ENCODE measurements around the gene EEF1AKMT3.
A peak's percentile ranks its signal among the peaks of the same experiment; 100 is the strongest.

The EEF1AKMT3 gene

DNA sequence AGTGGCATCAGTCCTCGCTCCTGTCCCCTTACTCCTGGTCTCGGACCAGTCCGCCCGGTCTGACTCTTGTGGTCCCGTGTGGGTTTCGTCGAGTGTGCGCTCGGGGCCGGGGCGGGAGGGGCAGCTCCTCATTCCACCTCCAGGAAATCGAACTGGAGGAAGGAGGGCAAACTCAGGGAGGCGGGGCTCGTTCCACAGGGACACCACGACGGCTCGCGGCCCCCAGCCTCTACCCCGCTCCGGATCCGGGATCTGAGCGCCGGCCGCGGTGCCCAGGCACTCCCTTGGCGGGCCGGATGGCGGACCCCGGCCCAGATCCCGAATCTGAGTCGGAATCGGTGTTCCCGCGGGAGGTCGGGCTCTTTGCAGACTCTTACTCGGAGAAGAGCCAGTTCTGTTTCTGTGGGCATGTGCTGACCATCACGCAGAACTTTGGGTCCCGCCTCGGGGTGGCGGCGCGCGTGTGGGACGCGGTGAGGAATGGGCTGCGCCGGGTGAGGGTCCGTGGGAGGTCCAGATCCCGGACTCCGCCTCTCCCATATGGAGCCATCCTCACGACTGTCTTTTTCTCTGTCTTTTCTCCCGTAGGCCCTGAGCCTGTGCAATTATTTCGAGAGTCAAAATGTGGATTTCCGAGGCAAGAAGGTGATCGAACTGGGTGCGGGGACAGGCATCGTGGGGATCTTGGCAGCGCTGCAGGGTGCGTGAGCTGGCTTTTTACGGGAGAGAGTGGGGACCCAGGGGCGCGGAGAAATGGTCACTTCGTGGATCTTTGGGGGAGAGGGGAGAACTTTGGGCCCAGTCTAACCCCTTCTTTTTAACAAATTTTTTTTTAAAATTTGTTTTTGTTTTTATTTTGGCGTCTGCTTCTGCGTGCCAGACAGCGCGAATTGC, at the start of gene EEF1AKMT3:
Gene EEF1AKMT3, plus strand, starts transcription at position 186 of the 894 bp plus-strand sequence. Its CDS starts 111 bp downstream, at position 297.
- DNase-seq: peak; percentile 71

DNA sequence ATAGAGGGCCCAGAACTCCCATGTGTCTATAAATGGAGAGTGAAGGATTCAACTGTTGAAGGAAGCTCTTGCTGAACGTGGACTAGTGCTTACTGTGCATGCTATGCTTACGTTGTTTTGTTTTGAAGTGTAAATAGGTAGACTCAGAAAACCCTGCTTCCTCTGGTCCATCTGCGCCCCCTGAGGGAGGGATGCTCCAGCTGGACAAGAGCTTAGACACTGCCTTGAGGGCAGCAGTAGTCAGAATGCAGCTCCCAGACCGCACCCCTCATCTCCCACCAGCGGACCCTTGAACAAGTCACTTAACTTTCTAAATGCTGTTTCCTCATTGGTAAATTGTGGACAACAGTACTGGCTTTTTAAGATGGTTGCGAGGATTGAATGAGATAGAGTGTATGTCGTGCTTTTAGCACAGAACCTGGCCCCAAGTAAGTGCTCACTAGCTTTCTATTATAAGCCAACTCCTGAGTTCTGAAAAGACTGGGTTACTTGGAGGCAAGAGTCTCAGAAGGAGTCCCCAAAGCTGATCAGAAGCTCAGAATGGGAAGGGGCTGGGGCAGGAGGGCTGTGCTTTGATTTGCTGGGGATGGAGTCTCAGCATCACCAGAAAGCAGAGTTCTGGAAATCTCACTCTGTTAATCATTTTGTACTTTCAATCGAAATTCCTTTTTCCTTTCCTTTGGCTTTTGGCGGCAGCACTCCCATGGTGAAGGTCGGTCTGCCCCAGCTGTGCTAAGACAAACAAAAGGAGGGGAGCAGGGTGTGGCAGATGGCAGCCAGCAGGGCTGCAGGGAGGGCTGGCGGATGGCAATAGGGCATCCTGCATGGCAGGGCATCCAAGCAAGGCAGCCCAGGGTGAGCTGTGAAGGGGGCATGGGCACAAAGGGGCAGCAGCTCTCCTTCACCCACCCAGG, 49.4 kb upstream of the EEF1AKMT3 start:
- no peak for DNase-seq

DNA sequence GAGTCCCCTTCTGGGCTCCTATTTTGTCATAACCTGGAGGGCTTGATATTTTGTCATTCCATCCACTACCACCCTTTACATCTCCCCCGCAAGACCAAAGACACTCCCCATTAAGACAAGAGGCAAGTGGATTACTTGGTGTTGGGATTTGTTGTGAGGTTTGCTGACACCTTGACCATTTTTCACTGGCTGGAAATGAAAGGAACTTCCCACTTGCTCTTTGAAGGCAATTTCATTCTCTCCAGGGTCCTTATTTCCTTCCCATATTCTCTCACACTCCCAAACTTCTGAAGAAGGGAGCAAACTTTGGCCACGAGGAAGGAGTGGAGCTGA, 48.8 kb upstream of the EEF1AKMT3 start:
- DNase-seq: no peak

DNA sequence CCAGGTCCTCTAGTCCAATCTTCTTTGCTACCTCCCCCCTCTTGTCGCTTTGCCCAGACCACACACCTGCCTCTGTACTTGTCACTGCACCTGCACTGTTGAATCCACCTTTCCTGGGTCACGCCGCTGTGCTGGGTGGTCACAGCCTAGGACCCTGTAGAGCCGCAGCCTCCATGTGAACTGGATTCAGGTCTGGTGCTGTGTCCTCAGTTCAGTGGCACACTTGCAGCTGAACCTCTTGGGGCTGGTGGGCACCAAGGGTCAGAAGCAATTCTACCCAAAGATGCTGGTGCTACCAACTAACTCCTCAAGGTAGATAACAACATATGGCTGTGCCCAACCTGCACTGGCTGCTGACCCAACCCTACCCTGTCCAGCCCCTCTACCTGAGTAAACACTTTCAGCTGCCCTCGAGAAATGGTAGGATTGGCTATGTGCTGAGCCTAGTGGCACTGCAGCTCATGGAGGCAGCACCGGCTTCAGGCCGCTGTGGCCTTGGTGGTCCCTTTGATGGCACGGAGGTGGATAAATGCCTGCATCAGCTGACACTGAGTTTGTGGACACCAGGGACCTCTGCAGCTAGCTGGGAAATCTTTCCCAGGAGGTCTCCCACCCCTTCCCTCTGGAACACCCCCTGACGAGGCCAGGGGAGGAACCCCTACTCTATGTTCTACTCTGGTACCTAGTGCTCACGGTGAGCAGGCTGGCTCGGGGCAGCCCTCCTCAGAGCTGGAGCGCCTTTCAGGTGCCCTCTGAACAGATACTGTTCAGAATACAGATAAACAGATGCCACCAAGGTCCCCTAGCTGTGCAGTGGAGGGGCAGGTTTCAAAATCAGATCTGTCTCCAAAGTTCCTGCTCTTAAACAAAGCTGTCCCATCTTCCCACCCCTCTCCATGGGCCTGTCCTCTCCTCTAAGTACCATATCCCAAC, 48.1 kb upstream of the EEF1AKMT3 start:
- no peak for DNase-seq

DNA sequence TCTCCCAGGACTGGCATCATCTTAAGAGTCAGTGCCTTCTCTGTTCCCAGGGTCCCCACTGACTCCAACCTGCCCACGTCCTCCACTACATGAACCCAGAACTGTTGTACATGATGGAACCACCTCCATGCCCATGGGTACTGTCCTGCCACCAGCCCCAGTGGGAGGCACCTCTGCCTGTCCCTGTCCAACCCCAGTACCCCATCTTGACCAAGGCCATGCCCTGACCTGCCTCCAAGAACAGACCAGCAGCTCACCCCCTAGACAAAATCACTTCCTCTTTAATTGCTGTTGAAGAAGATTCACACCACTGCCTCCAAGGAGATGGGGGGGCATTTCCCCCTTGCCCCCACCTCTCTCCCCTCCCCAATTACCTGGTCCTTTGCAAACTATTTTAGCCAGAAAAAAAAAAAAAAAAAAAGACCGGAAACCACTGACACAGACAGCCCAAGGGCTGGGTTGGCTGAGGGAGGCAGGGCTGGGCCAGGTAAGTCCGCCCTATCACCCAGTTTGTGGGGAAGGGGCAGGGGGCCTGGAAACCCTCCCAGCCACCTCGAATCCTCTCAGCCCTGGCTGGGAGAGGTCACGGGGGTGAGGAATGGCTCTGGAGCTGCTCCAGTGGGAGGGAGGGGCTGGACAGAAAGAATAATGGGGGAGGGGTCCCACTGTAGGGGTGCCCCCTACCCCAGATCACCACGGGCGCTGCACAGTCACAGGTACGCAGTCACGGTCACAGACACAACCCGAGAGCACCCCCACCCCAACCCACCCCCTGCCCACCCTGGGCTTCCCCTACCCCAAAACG, 47.3 kb upstream of the EEF1AKMT3 start:
- no peak for DNase-seq

DNA sequence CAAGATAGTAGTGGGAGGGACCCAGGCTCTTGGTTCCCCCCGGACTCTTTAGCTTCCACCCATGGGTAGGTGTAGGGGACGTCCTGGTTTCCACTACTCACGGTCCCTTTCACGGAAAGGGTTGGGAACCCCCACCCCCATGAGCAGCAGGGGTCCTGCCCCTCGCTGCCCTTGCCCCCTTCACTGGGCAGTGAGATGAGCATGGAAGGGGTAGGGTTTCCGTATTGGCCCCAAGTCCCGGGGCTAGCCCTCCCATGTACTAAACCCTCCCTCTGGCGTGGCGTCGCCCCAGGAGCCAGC, 46.6 kb upstream of the EEF1AKMT3 start:
- DNase-seq: no peak

DNA sequence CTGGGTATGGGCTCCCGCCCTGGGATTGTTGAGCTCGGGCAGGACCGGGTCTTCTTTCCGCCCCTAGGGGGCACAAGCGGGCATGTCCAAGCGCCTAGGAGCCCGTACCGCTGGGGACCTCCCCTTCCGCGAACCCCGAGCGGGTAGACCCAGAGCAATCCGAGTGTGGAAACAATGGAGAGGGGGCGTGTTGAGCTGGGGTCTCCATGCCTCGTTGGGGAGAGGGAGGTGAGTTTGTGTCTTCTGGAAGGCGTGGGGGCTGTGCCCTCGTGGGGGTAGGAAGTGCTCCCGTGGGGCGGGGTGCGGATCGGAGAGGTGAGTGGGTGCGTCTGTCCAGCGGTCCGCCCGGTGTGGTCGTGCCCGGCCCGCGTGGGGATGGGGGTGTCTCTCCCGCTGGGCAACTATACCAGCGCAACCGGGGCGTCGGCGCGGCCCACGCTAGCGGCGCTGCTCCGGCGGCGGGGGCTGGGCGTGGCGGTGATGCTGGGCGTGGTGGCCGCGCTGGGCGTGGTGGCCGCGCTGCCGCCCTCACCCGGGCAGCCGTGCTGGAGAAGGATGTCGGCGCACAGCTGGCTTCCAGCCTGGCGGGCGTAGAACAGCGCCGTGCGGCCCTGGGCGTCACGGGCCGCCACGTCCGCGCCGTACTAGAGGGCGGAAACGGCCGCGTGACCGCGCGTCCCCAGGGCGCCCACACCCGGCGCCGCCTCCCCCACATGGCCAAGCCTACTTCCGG, 46.1 kb upstream of the EEF1AKMT3 start:
- DNase-seq: peak; percentile 23

DNA sequence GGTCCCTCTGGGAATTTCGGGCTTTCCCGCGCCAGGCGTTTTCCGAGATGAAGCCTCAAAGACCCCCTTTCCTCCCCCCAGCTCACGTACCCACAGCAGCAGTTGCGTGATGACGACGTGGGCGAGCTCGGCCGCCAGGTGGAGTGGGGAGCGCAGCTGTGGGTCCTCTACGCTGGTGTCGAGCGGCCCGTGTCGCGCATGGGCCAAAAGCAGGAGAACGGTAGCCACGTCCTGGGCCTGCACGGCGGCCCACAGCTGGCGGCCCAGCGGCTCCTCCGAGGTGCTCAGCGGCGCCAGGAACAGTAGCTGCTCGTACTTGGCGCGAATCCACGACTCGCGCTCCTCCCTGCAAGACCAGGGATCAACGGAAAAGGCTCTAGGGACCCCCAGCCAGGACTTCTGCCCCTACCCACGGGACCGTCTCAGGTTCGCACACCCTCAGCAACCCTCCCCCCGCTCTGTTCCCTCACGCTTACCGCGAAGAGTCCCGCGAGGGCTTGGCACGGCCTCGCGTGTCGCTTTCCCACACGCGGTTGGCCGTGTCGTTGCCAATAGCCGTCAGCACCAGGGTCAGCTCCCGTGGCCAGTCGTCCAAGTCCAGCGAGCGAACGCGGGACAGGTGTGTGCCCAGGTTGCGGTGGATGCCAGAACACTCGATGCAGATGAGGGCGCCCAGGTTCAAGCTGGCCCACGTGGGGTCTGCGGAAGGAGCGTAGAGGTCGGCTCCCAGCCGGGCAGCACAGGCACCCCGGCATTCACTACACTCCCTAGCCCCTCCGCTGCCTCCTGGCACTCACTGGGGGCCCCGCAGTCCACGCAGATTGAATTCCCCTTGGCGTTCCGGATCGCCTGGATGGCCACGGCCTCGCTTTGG, 45.3 kb upstream of the EEF1AKMT3 start:
- DNase-seq: no peak

DNA sequence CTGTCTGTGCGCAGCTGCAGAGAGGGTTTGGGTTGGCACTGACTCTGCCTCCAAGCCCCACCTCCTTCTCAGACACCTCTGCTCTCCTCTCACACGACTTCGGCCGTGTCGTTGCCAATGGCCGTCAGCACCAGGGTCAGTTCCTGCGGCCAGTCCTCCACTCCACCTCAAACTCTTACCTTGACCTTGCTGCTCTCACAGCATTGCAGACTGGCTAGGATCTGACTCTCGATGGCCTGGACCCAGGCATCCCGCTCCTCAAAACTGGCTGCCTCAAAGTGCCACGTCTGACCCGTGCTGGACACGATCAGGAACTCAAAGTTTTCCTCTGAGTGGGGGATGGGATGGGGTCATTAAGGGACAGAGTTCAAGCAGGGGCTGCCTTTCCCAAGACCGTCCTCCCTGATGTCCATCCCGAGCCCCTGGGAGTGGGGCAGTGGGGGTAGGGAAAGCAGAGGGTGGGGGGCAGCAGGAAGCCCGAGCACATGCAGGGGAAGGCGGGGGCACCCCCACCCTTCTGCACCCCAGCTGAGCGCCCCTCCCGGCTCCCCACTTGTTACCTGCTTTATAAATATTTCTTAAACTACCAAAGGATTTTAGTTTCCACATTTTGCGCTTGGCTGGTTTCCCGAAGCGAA, 44.5 kb upstream of the EEF1AKMT3 start:
- DNase-seq: no peak

DNA sequence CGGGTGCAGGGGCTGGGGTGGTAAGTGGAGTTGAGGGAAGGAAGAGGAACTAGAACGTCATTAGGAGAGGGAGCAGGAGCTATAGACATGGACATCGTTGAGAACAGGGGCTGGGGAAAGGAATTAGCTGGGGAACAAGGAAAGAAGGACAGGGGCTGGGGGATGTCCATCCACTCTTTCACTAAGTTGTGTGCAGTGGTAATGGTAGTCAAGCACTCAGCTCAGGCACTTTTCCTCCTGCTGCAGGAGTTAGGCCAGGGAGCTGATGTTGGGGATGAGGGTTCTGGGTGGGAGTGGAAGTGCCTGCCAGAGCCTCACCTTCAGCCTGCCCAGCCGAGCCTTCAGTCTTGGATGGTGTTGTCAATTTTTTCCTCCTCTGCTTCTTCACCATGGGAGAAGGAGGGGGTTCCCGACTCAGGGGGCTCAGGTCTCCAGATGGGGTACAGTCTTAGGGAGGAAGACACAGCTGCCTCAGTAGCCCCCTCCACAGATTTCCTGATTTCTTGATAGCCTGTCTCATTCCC, 43.0 kb upstream of the EEF1AKMT3 start:
- no peak for DNase-seq

DNA sequence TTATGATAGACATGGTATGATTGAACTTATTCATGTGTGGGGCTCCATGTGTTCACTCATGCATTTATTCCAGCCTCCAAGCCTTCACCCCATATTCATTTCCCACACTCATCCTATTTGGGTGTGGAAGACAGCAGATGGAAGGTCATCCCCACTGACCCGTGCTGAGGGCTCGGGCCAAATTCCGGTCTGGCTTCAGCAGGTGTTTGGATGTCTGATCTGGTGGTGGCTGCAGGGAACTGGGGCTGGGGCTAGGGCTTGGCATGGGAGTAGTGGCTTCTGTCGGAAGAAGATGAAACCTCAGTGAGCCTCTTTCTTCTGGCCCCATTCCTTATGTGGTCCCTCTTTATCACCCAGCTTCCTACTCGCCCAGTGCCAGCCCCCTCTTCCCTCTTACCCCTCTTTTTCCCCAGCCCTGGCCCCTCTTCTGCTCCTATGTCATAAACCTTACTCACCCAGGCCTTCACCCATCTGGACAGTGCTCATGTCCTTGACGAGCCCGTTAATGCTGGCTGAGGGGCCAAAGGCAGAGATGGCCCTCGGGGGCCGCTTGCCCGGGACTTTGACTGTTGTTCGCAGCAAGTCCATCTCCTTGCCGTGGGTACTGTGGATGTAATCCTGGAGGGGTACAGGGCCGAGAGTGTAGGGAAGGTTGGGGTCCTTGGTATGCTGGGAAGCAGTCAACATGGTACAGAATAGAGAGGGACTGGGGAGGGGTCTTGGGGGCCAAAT, 41.9 kb upstream of the EEF1AKMT3 start:
- DNase-seq: no peak

DNA sequence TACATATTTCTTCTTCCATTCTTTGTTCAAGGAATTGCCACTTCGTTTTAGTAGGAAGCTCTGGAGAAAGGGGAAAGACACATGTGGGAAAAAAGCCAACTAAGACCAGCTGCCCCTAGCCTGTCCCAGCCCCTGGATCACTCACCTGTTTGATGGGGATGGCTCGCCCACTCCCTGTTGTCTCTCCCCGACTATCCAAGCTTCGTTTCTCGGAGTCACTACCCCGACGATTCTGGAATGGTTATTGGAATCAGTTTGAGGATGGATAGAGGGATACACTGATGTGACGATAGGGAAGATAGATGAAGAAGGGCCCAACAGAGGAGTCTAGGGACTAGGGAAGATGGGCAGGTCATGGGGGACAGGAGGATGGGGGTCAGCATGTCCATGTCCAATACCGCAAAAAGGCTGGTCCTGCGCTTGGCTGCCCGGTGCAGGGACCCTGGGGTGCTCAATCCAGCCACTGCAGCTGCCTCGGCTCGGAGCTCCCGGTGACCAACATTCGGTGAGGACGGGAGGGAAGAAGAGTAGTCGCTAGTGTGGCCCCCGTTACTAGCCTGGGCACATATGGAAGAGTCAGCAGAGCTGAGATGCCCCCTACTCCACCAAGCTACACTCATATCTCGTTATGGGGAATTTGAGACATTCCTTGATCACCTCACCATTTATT, 40.9 kb upstream of the EEF1AKMT3 start:
- DNase-seq: no peak

DNA sequence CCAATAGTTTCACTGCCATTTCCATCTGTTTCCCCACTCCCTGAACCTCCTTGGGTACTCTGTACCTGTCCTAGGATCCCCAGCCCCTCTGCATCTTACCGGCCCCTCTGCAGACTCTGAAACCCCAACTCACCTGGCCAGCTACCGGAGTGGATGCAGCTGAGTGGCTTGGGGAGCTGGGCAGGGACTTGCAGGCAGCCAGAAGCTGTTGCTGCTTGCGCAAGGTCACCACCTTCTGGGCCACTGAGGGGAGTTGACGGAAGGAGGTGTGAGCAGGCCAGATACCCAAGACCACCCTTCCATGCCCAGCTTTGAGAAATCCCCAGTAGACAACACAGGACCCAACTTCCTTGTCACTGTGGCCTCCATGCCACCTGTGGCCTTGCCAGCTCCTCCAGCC, 40.1 kb upstream of the EEF1AKMT3 start:
- no peak for DNase-seq

DNA sequence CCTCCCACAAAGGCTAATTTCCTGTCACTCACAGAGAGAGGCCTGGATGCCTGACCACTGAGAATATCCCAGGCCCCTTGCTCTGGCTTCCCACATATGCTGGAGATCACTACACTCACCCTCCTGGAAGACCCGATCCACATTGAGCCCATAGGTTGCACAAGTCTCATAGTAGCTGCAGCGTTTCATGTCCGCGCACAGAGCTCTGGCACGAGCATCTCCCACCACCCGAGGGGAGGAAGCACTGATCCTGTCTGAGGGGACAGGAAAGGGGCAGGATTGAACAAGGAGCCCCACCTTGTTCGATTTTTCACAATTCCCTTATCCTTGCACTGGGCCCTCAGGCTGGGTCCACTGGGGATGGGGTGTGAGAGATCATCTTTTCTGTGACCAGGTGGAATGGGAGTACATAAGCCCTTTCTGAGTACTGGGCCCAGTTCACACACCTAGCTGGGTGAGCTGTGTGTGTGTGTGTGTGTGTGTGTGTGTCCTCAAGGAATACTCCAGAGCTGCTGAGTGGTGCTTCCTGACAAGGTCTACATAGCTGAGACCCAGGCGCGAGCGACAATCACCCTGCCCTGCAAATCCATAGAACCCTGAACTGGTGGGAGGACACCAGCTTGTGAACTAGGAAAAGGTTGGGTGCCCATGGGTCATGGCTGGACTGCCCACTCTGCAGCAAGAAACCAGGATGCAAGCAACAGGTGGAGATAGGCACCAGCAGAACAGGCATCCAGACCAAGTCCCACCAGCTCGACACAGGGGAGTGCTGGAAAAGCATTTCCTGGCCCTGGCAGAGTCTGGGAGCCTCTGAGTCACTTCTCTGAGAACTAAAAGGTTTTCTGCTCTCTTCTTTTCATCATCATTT, 39.5 kb upstream of the EEF1AKMT3 start:
- DNase-seq: no peak

DNA sequence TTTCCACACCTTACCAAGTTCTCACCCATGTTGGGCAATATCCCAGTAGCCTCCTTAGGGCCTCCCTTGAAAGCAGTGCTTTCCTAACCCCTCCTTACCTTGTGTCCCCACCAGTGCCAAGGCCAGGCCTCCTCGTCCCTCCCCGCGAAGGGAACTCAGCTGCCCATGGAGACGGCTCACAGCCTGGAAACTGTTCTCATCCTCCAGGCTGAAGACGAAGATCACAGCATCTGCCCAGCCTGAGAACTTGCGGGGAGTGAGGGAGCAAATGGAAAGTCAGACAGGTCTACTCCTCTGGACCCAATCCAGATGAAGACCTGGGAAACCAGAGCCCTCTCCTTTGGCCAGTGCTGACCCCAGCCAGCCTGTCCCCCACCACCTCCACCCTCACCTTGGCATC, 38.5 kb upstream of the EEF1AKMT3 start:
- DNase-seq: no peak

DNA sequence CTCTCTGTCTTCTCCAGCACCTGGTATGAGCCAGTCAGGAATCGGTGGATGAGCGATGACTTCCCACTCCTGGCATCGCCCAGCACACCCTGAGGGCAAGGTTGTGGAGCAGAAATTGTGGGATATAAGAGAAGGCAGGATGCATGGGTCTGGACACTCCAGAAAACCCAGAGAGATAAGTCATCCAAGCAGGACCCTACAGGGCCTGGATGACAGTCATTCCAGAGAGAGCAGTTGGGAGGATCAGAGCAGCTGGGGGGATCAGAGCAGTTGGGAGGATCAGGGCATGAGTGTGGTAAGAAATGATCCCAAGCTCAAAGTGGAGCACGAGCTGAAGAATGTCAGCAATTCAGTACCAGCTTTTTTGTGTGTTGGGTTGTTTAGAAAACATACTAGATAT, 37.8 kb upstream of the EEF1AKMT3 start:
- DNase-seq: no peak

DNA sequence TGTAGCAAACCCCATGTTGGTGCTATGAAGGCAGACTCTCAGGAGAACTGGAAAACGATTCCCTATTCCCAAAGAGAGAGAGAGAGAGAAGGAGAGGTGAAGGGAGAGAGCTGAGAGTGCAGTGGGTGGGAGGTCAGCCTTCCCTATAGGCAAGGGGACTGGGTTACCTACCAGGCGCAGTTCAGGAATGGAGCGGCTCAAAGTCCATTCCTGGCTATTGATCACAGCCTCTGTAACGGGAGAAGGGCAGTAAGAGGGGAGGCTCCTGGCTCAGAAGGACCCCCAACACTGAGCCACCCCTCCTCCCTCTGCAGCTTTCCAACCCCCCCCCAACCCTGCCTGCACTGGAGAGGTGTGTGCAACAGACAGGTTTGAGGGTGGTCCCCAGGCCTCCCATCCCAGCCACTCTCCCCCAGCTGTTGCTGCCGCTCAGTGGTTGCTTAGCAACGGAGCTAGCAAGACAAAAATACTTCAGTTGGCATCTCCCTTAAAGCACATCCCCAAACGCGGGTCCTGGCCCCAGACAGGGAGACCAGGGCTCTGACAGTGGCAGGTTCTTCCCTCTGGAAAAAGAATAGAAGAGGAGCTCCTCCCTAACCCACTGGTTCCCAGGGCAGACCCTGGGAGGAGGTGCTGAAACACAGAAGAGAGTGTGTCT, 37.1 kb upstream of the EEF1AKMT3 start:
- no peak for DNase-seq
